GM12892 (cell line): ENCODE measurements around the gene UBXN2A.
"Not testable (repeated sequence)": the region's sequence is repeated elsewhere in the genome, so short reads cannot be mapped to it uniquely, and the experiment has no call there.

ENCODE experiments used
- POLR2A ChIP-seq: IDR thresholded peaks from 2 replicates; pipeline ENCODE4 v1.6.1; 2011; ENCODE audit warnings: low read depth, low read length, control low read depth
- POLR2AphosphoS5 ChIP-seq: IDR thresholded peaks from 2 replicates; pipeline ENCODE4 v1.6.1; 2011; ENCODE audit warnings: low read depth, low read length, control low read depth
- TAF1 ChIP-seq: IDR thresholded peaks from 2 replicates; pipeline ENCODE4 v1.6.1; 2011; ENCODE audit warnings: low read depth, mild to moderate bottlenecking, control low read depth, low read length, borderline replicate concordance

GRCh38 chr2:23952558-23952957 is 12.3 kb downstream of the UBXN2A start:
- TF ChIP-seq POLR2A, POLR2AphosphoS5, TAF1: not testable (repeated sequence)
